GM12892 (cell line): ENCODE data around the gene HFM1.

Experiments used
- POLR2AphosphoS5 ChIP-seq: IDR thresholded peaks from 2 replicates; pipeline ENCODE4 v1.6.1; 2011; ENCODE audit warnings: low read depth, low read length, control low read depth
- TAF1 ChIP-seq: IDR thresholded peaks from 2 replicates; pipeline ENCODE4 v1.6.1; 2011; ENCODE audit warnings: low read depth, mild to moderate bottlenecking, control low read depth, low read length, borderline replicate concordance

DNA sequence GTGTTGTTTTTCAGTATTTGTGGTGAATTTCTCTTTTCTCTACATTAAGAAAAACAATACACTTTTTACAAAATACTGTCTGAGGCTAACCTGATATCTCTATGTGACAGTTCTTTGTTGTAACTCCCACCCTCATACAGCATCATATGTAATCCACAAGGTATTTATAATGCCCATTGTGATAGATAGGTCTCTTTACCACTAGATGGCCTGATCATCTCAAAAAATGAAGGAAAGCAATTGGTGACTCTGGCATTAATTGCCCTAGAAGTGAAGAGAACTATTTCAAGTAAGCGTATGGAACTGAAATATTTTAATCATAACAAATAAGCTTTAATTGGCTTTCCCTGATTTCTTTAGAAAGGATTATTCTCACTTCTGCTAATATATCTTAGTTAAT is 36.2 kb upstream of the HFM1 start:
- TF ChIP-seq POLR2AphosphoS5 = no peak
- no peak for TF ChIP-seq TAF1
